ENCODE results near the gene ABCC1.

Gene ABCC1

GRCh38 chr16:16127469-16128116 is 178.2 kb downstream of the ABCC1 start:
- no peaks in the 10 kb centered on the region for H3K27me3 ChIP-seq (ENCODE audit: control insufficient read depth, insufficient read depth, low read length)
- no peaks in the 10 kb centered on the region for H3K9me3 ChIP-seq (ENCODE audit: control insufficient read depth, low read depth, low read length)
- H3K4me3 ChIP-seq (ENCODE audit: low read length): no peak overlapping the region
- H3K4me1 ChIP-seq (ENCODE audit: control insufficient read depth, low read depth, low read length): no peaks in the 10 kb centered on the region
- no peak overlapping the region for H3K27ac ChIP-seq (ENCODE audit: low read length)
- H3K36me3 ChIP-seq (ENCODE audit: control insufficient read depth, low read depth, low read length): peaks cover 40% of the 10 kb centered on the region
- H3K9ac ChIP-seq (ENCODE audit: low read length): no peak overlapping the region

- H3K27ac ChIP-seq (ENCODE audit: low read length): no peak overlapping the region
- H3K4me3 ChIP-seq (ENCODE audit: low read length): no peak overlapping the region
- no peaks in the 10 kb centered on the region for H3K27me3 ChIP-seq (ENCODE audit: control insufficient read depth, insufficient read depth, low read length)
- H3K4me1 ChIP-seq (ENCODE audit: control insufficient read depth, low read depth, low read length): no peaks in the 10 kb centered on the region
- peaks cover 50% of the 10 kb centered on the region for H3K36me3 ChIP-seq (ENCODE audit: control insufficient read depth, low read depth, low read length)
- H3K9me3 ChIP-seq (ENCODE audit: control insufficient read depth, low read depth, low read length): no peaks in the 10 kb centered on the region
- no peak overlapping the region for H3K9ac ChIP-seq (ENCODE audit: low read length)
Measured at GRCh38 chr16:16131204-16131603, 181.8 kb downstream of the ABCC1 start.

GRCh38 chr16:16131659-16132058 is 182.2 kb downstream of the ABCC1 start:
- Histone ChIP-seq H3K27me3 (ENCODE audit: control insufficient read depth, insufficient read depth, low read length) (no peaks in the 10 kb centered on the region), H3K36me3 (ENCODE audit: control insufficient read depth, low read depth, low read length) (peaks cover 54% of the 10 kb centered on the region), H3K9me3 (ENCODE audit: control insufficient read depth, low read depth, low read length) (no peaks in the 10 kb centered on the region), H3K4me1 (ENCODE audit: control insufficient read depth, low read depth, low read length) (no peaks in the 10 kb centered on the region), H3K4me3 (ENCODE audit: low read length) (no peak overlapping the region), H3K9ac (ENCODE audit: low read length) (no peak overlapping the region), H3K27ac (ENCODE audit: low read length) (no peak overlapping the region)

GRCh38 chr16:16133943-16134604 is 184.7 kb downstream of the ABCC1 start:
- no peak overlapping the region for H3K4me3 ChIP-seq (ENCODE audit: low read length)

GRCh38 chr16:16136588-16136987 is 187.2 kb downstream of the ABCC1 start:
- Histone ChIP-seq H3K9ac (ENCODE audit: low read length) (no peak overlapping the region), H3K36me3 (ENCODE audit: control insufficient read depth, low read depth, low read length) (peaks cover 77% of the 10 kb centered on the region), H3K9me3 (ENCODE audit: control insufficient read depth, low read depth, low read length) (no peaks in the 10 kb centered on the region), H3K27ac (ENCODE audit: low read length) (no peak overlapping the region), H3K4me3 (ENCODE audit: low read length) (no peak overlapping the region), H3K27me3 (ENCODE audit: control insufficient read depth, insufficient read depth, low read length) (no peaks in the 10 kb centered on the region), H3K4me1 (ENCODE audit: control insufficient read depth, low read depth, low read length) (no peaks in the 10 kb centered on the region)

More at GRCh38 chr16:16133943-16134604, 184.7 kb downstream of the ABCC1 start:
- H3K27me3 ChIP-seq (ENCODE audit: control insufficient read depth, insufficient read depth, low read length): no peaks in the 10 kb centered on the region
- no peak overlapping the region for H3K9ac ChIP-seq (ENCODE audit: low read length)
- no peaks in the 10 kb centered on the region for H3K9me3 ChIP-seq (ENCODE audit: control insufficient read depth, low read depth, low read length)
- H3K4me1 ChIP-seq (ENCODE audit: control insufficient read depth, low read depth, low read length): no peaks in the 10 kb centered on the region
- no peak overlapping the region for H3K27ac ChIP-seq (ENCODE audit: low read length)
- H3K36me3 ChIP-seq (ENCODE audit: control insufficient read depth, low read depth, low read length): peaks cover 67% of the 10 kb centered on the region

GRCh38 chr16:16137110-16137509 is 187.7 kb downstream of the ABCC1 start:
- no peak overlapping the region for H3K4me3 ChIP-seq (ENCODE audit: low read length)
- H3K9ac ChIP-seq (ENCODE audit: low read length): no peak overlapping the region
- H3K36me3 ChIP-seq (ENCODE audit: control insufficient read depth, low read depth, low read length): peaks cover 77% of the 10 kb centered on the region
- no peaks in the 10 kb centered on the region for H3K27me3 ChIP-seq (ENCODE audit: control insufficient read depth, insufficient read depth, low read length)
- H3K27ac ChIP-seq (ENCODE audit: low read length): no peak overlapping the region
- H3K9me3 ChIP-seq (ENCODE audit: control insufficient read depth, low read depth, low read length): no peaks in the 10 kb centered on the region
- H3K4me1 ChIP-seq (ENCODE audit: control insufficient read depth, low read depth, low read length): peaks cover under 1% of the 10 kb centered on the region

GRCh38 chr16:16138034-16138635 is 188.7 kb downstream of the ABCC1 start:
- Histone ChIP-seq H3K4me3 (ENCODE audit: low read length) (no peak overlapping the region), H3K27me3 (ENCODE audit: control insufficient read depth, insufficient read depth, low read length) (no peaks in the 10 kb centered on the region), H3K4me1 (ENCODE audit: control insufficient read depth, low read depth, low read length) (peaks cover 6% of the 10 kb centered on the region), H3K9me3 (ENCODE audit: control insufficient read depth, low read depth, low read length) (no peaks in the 10 kb centered on the region), H3K27ac (ENCODE audit: low read length) (no peak overlapping the region), H3K9ac (ENCODE audit: low read length) (no peak overlapping the region), H3K36me3 (ENCODE audit: control insufficient read depth, low read depth, low read length) (peaks cover 75% of the 10 kb centered on the region)

GRCh38 chr16:16139061-16139460 is 189.6 kb downstream of the ABCC1 start:
- Histone ChIP-seq H3K36me3 (ENCODE audit: control insufficient read depth, low read depth, low read length) (peaks cover 73% of the 10 kb centered on the region), H3K4me3 (ENCODE audit: low read length) (no peak overlapping the region)

GRCh38 chr16:16139806-16140205 is 190.4 kb downstream of the ABCC1 start:
- peaks cover 6% of the 10 kb centered on the region for H3K4me1 ChIP-seq (ENCODE audit: control insufficient read depth, low read depth, low read length)
- H3K27me3 ChIP-seq (ENCODE audit: control insufficient read depth, insufficient read depth, low read length): no peaks in the 10 kb centered on the region
- H3K36me3 ChIP-seq (ENCODE audit: control insufficient read depth, low read depth, low read length): peaks cover 75% of the 10 kb centered on the region
- H3K9ac ChIP-seq (ENCODE audit: low read length): no peak overlapping the region
- no peak overlapping the region for H3K27ac ChIP-seq (ENCODE audit: low read length)
- no peak overlapping the region for H3K4me3 ChIP-seq (ENCODE audit: low read length)
- no peaks in the 10 kb centered on the region for H3K9me3 ChIP-seq (ENCODE audit: control insufficient read depth, low read depth, low read length)

More at GRCh38 chr16:16139061-16139460, 189.6 kb downstream of the ABCC1 start:
- Histone ChIP-seq H3K4me1 (ENCODE audit: control insufficient read depth, low read depth, low read length) (peaks cover 6% of the 10 kb centered on the region), H3K27ac (ENCODE audit: low read length) (no peak overlapping the region), H3K9me3 (ENCODE audit: control insufficient read depth, low read depth, low read length) (no peaks in the 10 kb centered on the region), H3K27me3 (ENCODE audit: control insufficient read depth, insufficient read depth, low read length) (no peaks in the 10 kb centered on the region), H3K9ac (ENCODE audit: low read length) (no peak overlapping the region)

GRCh38 chr16:16140537-16140936 is 191.1 kb downstream of the ABCC1 start:
- Histone ChIP-seq H3K4me1 (ENCODE audit: control insufficient read depth, low read depth, low read length) (peaks cover 6% of the 10 kb centered on the region), H3K9me3 (ENCODE audit: control insufficient read depth, low read depth, low read length) (no peaks in the 10 kb centered on the region), H3K36me3 (ENCODE audit: control insufficient read depth, low read depth, low read length) (peaks cover 71% of the 10 kb centered on the region), H3K27ac (ENCODE audit: low read length) (no peak overlapping the region), H3K4me3 (ENCODE audit: low read length) (no peak overlapping the region), H3K9ac (ENCODE audit: low read length) (no peak overlapping the region), H3K27me3 (ENCODE audit: control insufficient read depth, insufficient read depth, low read length) (no peaks in the 10 kb centered on the region)

- H3K4me3 ChIP-seq (ENCODE audit: low read length): no peak overlapping the region
- no peak overlapping the region for H3K9ac ChIP-seq (ENCODE audit: low read length)
- H3K4me1 ChIP-seq (ENCODE audit: control insufficient read depth, low read depth, low read length): peaks cover 6% of the 10 kb centered on the region
- H3K9me3 ChIP-seq (ENCODE audit: control insufficient read depth, low read depth, low read length): no peaks in the 10 kb centered on the region
- peaks cover 65% of the 10 kb centered on the region for H3K36me3 ChIP-seq (ENCODE audit: control insufficient read depth, low read depth, low read length)
- no peak overlapping the region for H3K27ac ChIP-seq (ENCODE audit: low read length)
- no peaks in the 10 kb centered on the region for H3K27me3 ChIP-seq (ENCODE audit: control insufficient read depth, insufficient read depth, low read length)
Measured at GRCh38 chr16:16141141-16141540, 191.7 kb downstream of the ABCC1 start.
